Mammary epithelial cell (primary cell): ENCODE results near the gene FAF2.

Source experiments
- EZH2 ChIP-seq: IDR thresholded peaks from 2 replicates; pipeline ENCODE4 v1.6.1; 2012; ENCODE audit warnings: low read length, inconsistent platforms, borderline replicate concordance
- TF ChIP-seq, protein P1 (sequence below), 2 donors: IDR thresholded peaks in 1 of 2; conservative IDR thresholded peaks in 1 of 2; 2 replicates each; pipeline ENCODE4 v1.5.1; 2011 to 2012; ENCODE audit warnings: inconsistent platforms in 2 of 2, low read length in 2 of 2, mild to moderate bottlenecking in 2 of 2, control low read depth in 1 of 2, low read depth in 1 of 2; ENCODE audit not compliant: insufficient read depth in 1 of 2; ENCODE audit errors: extremely low read depth in 1 of 2

DNA sequence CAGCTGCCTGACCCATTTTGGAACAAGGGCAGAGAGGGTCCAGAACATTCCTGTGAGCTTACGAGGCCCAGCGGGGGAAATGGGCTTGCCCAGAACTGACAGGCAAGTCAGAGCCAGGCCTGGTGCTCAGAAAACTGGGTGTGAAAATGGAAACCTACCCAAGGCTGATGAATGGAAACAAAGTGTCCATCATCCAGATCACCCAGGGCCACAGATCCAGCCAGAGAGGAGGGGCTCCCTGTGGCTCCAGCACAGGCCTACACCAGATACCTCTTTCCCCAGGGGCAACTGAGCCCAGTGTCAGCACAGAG lies 35.0 kb upstream of the FAF2 start:
- TF ChIP-seq, protein P1, sequence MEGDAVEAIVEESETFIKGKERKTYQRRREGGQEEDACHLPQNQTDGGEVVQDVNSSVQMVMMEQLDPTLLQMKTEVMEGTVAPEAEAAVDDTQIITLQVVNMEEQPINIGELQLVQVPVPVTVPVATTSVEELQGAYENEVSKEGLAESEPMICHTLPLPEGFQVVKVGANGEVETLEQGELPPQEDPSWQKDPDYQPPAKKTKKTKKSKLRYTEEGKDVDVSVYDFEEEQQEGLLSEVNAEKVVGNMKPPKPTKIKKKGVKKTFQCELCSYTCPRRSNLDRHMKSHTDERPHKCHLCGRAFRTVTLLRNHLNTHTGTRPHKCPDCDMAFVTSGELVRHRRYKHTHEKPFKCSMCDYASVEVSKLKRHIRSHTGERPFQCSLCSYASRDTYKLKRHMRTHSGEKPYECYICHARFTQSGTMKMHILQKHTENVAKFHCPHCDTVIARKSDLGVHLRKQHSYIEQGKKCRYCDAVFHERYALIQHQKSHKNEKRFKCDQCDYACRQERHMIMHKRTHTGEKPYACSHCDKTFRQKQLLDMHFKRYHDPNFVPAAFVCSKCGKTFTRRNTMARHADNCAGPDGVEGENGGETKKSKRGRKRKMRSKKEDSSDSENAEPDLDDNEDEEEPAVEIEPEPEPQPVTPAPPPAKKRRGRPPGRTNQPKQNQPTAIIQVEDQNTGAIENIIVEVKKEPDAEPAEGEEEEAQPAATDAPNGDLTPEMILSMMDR (conservative IDR thresholded peaks at IDR 0.05 in 1 of 2, IDR thresholded peaks at IDR 0.05 in 1 of 2; ENCODE audit: extremely low read depth in 1 of 2, insufficient read depth in 1 of 2, low read depth in 1 of 2, low read length in 2 of 2) = no peak
- no peak for TF ChIP-seq EZH2
